Sciatic nerve (tissue), 2 donors: Measurements from ENCODE around the gene NDUFV3. TPM values are rescaled to one million over a fixed set of nuclear protein-coding genes. Genes with fewer than 3 reads are reported as not detected.
"Not testable (repeated sequence)": the region's sequence is repeated elsewhere in the genome, so short reads cannot be mapped to it uniquely, and the experiment has no call there.

ENCODE experiments used
- ATAC-seq: fragments of 200-7000 bp; cut with Tn5 transposase; one replicate; pipeline ENCODE4 v1.9.1; 2020; ENCODE audit warnings: mild to moderate bottlenecking, moderate library complexity
- DNase-seq: peaks from one replicate; pipeline ENCODE4 v3.0.0-alpha.2; 2020; ENCODE audit warnings: low spot score
- intact Hi-C: fragments of 100-400 bp; cut with DNase I; formaldehyde crosslinking; loops from one replicate; pipeline ENCODE4 v1.14.2; 2022
- microRNA-seq: library from miRNA; unstranded; fragments of <30 nt; microRNA quantifications from one replicate; pipeline ENCODE4 v1.2.0, GENCODE V29; 2020
- total RNA-seq: library from RNA; stranded (reverse); fragmentation: NEBNext Ultra II Directional; extraction: Animal tissue kit (Norgen Biotek cat#: 25700); gene quantifications from one replicate; pipeline ENCODE4 v1.2.1, GENCODE V29; 2021
- donor health status: DM: no; HTN: no; CAD: no.
- donor health status: DM: no; HTN: no; CAD: no.

Gene NDUFV3
- total RNA-seq, 1 donor from 2014 or later = 43.8 TPM

- ATAC-seq = peak; percentile 76
- intact Hi-C loops = no loop called here
- DNase-seq = no peak
Measured at GRCh38 chr21:42956824-42957630, 63.9 kb downstream of the NDUFV3 start.

- intact Hi-C loops, ATAC-seq: not testable (repeated sequence)
Measured at GRCh38 chr21:42958122-42958521, 65.0 kb downstream of the NDUFV3 start.

GRCh38 chr21:42959728-42960127 lies 66.6 kb downstream of the NDUFV3 start:
- intact Hi-C loops = no loop called here
- ATAC-seq (no peak), DNase-seq (no peak)

More at GRCh38 chr21:42958122-42958521, 65.0 kb downstream of the NDUFV3 start:
- not testable (repeated sequence) for DNase-seq

- no peak for DNase-seq
- no peak for ATAC-seq
- intact Hi-C loops = no loop called here
Measured at GRCh38 chr21:42962380-42963007, 69.4 kb downstream of the NDUFV3 start.

Small RNAs within 50 kb of the gene (microRNA-seq; reads per million reads assigned to microRNA genes)
- gene MIR5692B = not detected

Other genes with a start within 250 kb of the NDUFV3 start
- gene PDE9A, start 239.7 kb upstream of the NDUFV3 start, total RNA-seq = 32.6 TPM
- 13.0 TPM for gene WDR4, start 13.8 kb upstream of the NDUFV3 start, total RNA-seq
- not detected for gene ERVH48-1, start 32.3 kb downstream of the NDUFV3 start, total RNA-seq
- 23.1 TPM for gene PKNOX1, start 81.3 kb downstream of the NDUFV3 start, total RNA-seq
- 79.9 TPM for gene CBS, start 182.5 kb downstream of the NDUFV3 start, total RNA-seq
- 67.6 TPM for gene U2AF1, start 214.3 kb downstream of the NDUFV3 start, total RNA-seq